Middle frontal gyrus (tissue), 1 donor: ENCODE measurements around the gene ACR.
"Not testable (repeated sequence)": the region's sequence is repeated elsewhere in the genome, so short reads cannot be mapped to it uniquely, and the experiment has no call there.

Experiments
- DNase-seq: peaks from one replicate; pipeline ENCODE4 v3.0.0-alpha.2; 2015; ENCODE audit warnings: low spot score; ENCODE audit errors: extremely low spot score

Gene ACR

DNA sequence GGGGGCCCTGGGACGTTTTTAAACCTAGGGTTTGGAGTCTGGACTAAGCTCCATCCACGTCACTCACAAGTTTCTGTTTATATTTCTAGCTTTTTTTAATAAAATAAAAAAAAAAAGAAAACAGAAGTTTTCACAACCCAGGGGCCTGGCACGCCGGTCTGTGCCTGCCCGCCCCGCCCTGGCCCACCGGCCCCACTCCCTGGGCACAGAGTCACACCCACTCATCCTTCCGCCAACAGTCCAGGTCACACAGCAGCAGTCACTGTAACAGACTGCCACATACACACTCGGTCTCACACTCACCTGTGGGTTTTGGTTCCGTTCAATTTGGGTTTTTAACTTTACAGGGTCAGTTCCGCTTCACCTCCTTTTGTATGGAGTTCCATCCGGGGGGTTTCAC is 5.3 kb upstream of the ACR start:
- no peak for DNase-seq

DNA sequence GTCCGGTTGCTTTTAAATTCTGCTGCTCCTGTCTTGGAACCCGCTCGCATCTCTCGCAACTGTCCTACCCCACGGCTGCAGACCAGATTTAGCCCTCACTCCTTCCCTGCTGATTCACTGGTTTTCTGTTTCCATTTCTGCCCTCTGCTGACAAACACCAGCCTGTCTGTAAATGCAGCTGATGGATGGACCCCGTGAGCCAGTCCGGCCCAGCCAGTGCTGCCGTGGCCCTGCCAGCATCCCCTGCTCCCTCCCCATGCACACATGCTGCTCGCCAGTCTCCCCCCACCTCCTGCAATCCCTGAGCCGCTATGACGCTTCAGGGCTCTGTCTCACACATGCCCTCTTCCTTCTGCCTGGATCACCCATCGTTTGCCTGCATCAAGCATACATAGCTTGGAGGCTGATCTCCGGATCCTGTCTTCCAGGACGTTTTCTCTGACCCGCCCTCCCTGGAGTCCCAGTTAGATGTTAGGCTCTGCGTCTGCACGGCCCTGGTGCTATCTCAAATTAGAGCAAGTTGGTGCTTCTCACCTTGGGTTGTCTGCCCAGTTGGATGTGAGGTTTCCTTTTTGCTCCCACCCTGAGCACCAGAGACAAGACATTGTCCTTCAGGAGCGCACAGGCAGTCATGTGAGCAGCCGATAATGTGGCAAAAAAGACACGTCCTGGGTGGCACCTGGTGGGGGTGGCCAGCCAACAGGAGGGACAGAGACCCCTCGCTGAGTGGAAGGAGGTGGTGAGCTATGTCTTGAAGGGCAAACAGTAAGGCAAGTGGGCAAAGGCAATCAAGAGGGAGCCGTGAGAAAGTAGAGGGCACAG is 4.3 kb upstream of the ACR start:
- DNase-seq, result peak; percentile 53

DNA sequence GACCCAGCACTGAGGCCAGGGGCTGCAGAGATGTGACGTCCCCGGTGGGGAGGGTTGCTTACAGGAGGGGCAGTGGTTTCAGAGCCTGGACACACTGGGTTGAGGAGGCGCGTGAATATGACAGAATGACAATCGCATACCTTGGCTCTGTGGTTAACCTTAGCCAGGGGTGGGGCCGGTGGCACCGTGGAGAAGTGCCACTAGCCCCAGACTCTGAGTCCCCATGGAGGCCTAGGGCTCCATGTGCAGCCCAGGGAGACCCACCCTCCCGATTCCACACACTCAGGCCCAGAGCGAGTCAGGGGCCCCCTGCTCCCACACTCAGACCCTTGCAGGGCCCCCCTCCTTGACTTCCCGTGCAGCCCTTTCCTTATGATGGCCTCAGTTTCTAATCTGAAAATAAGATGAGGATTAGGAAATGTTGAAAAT is 3.6 kb upstream of the ACR start:
- DNase-seq, result no peak

DNA sequence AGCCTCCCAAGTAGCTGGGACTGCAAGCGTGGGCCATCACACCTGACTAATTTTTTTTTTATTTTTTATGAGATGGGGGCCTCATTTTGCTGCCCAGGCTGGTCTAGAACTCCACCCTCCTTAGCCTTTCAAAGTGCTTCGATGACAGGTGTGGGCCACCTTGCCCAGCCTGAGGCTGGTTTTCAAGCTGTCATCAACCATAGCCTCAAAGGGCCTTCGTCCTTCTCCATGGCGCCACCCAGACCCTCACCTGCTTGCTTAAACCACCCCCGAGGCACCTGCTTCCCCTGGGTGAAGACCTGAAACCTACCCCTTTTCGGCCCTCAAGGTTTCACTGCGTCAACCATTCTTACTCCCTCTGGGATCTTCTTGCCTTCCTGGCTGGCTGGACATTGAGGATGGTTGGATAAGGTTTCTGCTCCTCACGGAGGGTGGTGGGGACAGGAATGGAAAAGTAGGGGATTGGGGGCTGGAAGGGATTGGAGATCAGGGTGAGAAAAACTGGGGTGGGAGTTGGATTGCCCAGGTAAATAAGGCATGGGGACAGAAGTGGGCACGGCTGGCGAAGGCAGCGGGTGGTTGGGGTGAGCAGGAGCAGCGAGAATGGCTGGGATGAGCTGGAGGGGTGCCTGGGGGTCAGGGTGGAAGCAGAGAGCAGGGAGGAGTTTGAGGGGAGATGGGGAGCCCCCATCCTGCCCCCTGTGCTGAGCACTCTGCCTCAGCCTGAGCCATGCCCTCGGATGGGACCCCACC is 2.8 kb upstream of the ACR start:
- DNase-seq, result no peak

DNA sequence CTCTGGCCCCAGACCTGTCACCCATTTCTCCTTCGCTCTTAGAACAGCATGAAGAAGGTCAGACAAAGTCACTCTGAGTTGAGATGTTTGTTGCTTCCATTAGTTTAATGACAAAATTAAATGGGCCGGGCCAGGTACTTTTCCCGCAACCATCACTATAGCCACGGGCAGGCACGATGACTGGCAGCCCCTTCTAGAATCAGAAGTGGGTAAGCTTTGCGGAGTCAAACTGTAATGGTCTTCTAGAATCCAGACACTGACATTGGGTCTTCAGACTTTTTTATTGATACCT is 2.3 kb upstream of the ACR start:
- no peak for DNase-seq

DNA sequence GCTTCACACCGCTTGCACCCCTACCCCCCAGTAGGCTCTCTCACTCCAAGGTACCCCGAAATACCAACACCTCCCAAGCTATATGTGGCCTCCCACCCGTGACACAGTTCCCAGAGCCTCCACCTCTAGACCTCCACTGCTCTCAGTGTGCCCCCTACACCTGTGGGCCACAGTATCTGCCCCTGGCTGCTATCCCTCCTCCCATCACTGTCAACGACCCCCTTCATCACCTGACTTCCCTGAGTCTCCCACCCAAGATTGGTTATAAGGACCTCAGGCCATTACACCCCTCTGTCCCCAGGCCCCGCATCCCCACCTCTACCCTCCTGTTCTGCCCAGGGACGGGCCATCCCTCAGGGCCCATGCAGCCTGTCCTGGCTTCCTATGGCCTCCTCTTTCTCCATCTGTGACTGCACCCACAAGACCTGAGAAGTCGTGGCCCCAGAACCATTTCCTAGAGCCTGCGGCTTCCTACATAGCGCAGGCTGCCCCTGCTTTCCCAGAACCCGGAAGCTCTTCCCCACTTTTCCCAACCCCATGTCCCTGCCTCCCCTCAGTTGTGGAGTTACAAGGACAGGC is 734 bp downstream of the ACR start:
- DNase-seq, result no peak

DNA sequence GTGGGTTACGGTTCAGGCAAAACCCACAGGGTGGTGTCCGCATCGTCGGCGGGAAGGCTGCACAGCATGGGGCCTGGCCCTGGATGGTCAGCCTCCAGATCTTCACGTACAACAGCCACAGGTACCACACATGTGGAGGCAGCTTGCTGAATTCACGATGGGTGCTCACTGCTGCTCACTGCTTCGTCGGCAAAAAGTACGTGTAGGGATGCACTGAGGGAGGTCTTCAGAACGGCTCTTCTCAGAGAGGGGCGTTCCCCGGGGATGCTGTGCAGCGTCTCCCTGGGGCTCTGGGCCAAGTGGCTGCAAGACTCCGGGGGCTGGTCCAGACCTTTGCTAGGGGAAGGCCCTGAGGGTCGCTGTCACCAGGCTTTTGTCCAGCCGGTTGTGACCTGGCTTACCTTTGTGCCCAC is 1.3 kb downstream of the ACR start:
- DNase-seq, result no peak

DNA sequence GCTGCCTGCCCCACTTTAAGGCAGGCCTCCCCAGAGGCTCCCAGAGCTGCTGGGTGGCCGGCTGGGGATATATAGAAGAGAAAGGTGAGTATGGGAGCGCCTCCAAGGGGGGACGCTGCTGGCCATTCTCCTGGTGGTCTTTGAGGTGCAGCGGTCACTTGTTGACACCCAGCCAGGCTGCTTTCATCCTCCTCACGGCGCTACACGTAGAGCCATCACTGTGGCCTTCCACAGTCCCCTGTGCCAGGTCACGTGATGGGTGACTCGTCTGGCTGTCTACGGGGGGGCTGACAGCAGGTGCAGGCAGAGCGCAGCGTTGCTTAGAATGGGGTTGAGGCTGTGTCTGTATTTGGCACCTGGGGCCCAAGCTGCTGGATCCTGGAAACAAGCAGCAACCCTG is 1.9 kb downstream of the ACR start:
- no peak for DNase-seq

DNA sequence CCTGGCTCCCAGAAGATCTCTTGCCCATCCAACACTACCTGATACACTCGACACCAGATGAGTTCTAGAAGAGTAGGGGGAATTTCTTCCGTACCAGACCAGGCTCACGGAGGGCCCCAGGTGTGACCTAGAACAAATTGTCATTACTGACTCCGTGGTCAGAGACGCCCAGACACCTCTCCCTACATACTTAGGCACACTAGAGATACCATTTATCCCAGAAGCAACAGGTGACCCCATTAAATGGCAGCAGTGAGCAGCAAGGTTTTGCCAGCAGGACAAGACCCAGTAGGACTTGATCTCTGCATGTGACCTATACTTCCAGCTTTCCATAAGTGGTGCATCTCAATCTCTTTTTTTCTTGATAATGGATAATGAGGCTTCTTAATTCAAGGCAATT is 2.7 kb downstream of the ACR start:
- DNase-seq, result not testable (repeated sequence)

DNA sequence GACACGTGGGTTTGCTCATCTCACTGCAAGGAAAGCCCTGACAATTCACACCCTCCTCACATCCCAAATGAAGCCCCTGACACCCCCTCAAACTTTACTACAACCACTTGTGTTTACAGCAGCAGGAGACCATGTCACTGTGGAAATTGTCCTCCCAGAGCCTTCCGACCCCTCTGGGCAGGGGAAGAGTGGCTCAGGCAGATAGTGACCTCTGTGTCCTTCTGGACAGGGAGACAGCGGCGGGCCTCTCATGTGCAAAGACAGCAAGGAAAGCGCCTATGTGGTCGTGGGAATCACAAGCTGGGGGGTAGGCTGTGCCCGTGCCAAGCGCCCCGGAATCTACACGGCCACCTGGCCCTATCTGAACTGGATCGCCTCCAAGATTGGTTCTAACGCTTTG is 6.4 kb downstream of the ACR start:
- DNase-seq, result not testable (repeated sequence)

DNA sequence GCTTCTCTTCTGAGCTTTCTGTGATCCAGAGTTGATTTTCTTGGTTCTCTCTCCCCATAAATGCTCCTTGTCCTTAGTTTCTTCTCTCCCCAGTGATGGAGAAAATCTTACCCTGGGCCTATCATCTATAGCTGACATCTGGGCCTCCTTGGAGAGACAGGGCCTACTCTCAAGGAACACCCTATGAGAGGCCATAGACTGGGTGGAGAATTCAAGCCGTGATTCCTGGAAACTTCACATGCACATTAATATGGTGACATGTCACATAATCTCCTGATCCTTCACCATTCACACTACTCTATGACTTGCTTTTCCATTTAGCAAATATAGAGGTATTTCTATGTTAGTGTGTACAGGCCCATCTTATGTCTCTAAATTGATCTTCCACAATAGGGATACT is 9.5 kb downstream of the ACR start:
- DNase-seq, result not testable (repeated sequence)

DNA sequence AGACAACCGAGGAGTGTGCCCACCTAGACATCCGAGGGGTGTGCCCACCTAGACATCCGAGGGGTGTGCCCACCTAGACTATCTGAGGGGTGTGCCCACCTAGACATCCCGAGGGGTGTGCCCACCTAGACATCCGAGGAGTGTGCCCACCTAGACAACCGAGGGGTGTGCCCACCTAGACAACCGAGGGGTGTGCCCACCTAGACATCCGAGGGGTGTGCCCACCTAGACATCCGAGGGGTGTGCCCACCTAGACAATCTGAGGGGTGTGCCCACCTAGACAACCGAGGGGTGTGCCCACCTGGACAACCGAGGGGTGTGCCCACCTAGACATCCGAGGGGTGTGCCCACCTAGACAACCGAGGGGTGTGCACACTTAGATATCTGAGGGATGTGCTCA is 10.6 kb downstream of the ACR start:
- DNase-seq, result not testable (repeated sequence)

DNA sequence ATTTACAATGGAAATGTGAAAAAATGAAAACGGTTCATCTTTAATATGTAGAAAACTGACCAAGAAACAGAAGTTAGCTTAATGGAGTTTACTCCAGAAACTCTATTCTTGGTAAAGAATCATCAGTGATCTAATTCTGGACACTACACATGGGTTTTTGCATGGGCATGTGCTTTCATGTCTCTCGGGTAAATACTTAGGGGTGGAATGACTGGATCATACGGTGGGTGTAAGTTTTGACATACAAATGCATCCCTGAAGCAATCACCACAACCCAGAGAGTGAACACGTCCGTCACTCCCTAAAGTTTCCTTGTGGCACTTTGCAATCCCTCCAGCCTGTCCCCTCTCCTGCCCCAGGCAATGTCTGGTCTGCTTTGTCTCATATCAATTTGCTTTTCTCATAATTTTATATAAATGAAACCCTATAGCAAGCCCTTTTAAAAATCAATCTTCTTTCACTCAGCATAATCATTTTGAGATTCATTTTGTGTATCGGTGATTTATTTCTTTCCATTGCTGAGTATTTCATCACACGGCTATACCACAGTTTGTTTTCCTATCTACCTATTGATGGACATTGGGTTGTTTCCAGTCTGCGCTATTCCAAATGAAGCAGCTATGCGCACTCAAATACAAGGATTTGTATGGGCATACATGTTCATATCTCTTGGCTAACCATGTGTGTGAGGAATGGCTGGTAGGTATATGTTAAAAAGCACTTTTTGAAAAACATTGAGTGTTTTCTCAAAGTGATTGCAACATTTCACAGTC is 11.5 kb downstream of the ACR start:
- DNase-seq, result not testable (repeated sequence)

DNA sequence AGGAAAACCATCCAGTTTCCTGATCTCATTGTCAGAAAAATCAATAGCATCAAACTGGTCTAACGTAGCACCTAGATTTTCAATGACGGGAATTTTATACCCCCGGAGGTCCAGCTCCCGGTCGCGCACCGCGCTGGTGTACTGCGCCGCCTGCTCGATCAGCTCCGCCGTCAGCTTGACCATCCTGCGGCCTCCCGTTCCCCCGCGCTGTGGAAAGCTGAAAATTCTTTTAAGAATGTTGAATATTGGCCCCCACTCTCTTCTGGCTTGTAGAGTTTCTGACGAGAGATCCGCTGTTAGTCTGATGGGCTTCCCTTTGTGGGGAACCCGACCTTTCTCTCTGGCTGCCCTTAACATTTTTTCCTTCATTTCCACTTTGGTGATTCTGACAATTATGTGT is 17.2 kb downstream of the ACR start:
- DNase-seq, result not testable (repeated sequence)

DNA sequence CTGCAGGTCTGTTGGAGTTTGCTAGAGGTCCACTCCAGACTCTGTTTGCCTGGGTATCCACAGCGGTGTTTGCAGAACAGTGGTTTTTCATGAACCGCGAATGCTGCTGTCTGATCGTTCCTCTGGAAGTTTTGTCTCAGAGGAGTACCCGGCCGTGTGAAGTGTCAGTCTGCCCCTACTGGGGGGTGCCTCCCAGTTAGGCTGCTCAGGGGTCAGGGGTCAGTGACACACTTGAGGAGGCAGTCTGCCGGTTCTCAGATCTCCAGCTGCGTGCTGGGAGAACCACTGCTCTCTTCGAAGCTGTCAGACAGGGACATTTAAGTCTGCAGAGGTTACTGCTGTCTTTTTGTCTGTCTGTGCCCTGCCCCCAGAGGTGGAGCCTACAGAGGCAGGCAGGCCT is 18.4 kb downstream of the ACR start:
- DNase-seq, result not testable (repeated sequence)

DNA sequence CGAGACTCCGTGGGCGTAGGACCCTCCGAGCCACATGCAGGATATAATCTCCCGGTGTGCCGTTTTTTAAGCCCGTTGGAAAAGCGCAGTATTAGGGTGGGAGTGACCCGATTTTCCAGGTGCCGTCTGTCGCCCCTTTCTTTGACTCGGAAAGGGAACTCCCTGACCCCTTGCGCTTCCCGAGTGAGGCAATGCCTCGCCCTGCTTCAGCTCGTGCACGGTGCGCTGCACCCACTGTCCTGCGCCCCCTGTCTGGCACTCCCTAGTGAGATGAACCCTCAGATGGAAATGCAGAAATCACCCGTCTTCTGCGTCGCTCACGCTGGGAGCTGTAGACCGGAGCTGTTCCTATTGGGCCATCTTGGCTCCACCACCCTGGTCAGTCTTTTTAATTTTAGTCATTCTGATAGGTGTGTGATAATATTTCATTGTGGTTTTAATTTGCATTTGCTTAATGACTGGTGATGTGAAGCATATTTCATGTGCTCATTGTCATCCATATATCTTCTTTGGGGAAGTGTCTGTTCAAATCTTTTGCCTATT is 19.0 kb downstream of the ACR start:
- DNase-seq, result not testable (repeated sequence)

DNA sequence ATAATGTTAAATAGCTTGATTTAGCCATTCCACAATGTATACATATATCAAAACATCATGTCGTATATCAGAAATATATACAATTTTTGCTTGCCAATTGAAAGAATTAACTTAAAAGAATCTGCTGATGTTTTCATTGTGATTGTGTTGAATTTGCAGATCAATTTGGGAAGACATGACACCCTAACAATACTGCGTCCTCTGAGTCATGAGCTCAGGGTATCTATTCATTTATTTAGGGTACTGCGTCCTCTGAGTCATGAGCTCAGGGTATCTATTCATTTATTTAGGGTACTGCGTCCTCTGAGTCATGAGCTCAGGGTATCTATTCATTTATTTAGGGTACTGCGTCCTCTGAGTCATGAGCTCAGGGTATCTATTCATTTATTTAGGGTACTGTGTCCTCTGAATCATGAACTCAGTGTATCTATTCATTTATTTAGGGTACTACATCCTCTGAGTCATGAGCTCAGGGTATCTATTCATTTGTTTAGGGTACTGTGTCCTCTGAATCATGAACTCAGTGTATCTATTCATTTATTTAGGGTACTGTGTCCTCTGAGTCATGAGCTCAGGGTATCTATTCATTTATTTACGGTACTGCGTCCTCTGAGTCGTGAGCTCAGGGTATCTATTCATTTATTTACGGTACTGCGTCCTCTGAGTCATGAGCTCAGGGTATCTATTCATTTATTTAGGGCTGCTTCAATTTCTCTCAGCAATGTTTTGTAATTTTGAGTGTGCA is 21.8 kb downstream of the ACR start:
- not testable (repeated sequence) for DNase-seq

DNA sequence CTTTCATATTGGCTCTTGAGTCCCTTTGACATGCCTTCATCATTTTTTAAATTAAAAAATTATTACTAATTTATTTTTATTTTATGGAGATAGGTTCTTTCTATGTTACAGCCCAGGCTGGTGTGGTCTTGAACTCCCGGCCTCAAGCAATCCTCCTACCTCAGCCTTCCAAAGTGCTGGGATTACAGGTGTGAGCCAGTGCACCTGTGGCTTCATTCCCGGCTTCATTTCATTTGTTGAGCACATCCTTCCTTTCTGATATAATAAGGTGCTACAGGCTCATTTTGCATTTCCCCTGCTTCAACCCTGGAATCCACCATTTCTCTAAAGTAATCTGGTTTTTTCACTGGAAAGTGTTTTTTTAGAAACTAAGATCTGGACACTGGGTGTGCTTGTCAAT is 23.8 kb downstream of the ACR start:
- DNase-seq, result not testable (repeated sequence)

DNA sequence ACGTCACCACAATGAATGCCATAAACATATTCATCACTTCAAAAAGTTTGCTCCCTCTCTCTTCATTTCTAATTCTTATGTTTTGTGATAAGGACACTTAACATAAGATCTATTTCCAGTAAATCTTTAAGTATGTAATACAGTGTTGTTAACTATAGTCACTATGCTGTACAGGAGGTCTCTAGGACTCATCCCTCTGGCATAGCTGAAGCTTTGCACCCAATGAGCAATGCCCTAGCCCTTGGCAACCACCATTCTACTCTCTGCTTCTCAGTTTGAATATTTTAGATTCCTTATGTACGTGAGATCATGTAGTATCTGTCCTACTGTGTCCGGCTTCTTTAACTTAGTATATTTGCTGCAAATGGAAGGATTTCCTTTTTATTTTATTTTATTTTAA is 26.3 kb downstream of the ACR start:
- DNase-seq, result not testable (repeated sequence)

DNA sequence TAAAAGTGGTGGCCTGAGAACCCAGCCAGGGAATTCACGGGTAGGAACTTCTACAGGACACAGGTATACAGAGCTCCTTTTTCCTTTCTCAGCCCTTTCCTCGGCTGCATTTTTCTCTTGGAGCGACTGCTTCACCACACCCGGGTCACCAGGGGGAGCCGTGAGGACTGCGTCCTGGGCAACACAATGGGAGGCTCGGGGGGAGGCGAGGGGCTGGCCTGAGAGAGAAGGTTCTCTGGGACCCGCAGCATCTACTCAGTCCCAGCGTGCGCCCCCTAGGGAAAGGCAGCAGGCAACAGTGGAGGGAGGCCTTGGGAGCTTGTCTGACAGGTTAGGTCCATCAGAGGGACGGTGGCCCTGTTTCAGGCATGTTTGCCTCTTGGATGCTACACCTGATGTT is 37.1 kb downstream of the ACR start:
- DNase-seq, result not testable (repeated sequence)

DNA sequence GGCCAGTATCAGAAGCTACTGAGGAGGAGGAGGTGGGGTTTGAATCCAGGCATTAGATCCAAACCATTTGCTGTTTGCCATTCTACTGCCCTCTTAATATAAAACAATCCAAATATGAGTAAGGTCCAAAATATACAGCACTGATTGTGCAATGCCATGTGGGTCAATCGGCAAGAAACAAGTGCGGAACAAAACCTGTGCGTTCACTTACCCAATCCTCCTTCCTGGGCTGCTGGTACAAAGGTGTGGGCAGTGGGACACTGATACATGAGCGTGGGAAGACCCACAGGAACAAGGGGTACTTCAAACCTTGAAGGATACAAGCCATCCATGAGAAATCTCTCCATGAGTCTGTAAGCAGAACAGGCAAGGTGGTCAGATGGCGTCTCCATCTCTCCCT is 39.6 kb downstream of the ACR start:
- DNase-seq, result not testable (repeated sequence)
